ENCODE results near the gene NEUROD2.

The NEUROD2 gene

GRCh38 chr17:39607851-39608130 lies at the start of gene NEUROD2:
TSS of gene NEUROD2 (minus strand) at chr17:39607920. CDS start at chr17:39606599, 1,321 bp downstream.
- DNase-seq, result no peak

DNA sequence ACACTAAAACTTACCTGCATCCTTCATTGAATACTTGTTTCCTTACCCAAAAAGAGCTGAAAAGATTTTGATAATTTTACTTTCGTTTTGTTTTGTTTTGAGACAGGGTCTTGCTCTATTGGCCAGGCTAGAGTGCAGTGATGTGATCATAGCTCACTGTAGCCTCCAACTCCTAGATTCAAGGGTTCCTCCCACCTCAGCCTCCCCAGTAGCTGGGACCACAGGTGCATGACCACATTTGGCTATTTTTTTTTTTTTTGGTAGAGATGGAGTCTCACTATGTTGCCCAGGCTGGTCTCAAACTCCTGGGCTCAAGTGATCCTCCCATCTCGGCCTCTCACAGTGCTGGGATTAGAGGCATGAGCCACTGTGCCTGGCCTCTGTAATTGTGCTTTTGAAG lies 47.4 kb upstream of the NEUROD2 start:
- no peak for DNase-seq

DNA sequence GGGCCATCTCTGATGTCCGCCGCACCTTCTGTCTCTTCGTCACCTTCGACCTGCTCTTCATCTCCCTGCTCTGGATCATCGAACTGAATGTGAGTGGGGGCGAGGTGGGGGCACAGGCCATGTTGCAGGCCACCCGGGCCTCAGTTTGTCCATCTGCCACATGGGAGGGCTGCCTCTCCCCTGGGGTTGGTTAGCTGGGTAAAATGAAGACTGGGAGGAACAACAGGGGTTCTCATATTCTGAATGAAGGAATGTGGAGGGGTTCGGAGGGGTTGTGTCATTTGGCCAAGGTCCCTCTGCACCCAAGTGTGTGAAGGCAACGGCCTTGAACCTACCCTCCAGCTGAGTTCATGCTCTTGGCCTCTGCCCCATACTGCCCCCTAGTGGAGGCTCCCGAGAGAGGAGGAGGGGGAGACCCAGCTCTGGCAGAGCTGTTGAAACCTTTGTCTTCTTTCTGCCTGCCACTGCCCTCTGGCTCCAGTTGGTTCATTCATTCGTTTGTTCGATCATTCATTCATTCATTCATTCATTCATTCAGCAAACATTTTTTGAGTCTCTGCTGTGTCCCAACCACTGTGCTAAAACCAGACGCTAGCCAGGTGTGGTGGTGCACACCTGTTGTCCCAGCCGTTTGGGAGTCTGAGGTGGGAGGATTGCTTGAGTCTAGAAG lies 46.1 kb upstream of the NEUROD2 start:
- DNase-seq, result peak; percentile 67

DNA sequence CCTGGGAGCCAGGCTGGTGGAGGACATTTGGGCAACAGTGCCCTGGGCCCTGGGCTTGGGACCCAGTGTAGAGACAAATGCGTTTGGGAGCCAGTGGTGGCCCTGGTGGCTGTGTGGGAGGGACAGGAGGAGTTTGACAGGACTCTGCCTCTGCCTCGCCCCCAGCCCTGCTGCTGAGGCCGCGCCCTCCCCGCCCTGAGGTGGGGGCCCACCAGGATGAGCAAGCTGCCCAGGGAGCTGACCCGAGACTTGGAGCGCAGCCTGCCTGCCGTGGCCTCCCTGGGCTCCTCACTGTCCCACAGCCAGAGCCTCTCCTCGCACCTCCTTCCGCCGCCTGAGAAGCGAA lies 45.6 kb upstream of the NEUROD2 start:
- DNase-seq, result no peak

GRCh38 chr17:39652587-39653315 lies 45.0 kb upstream of the NEUROD2 start:
- DNase-seq, result no peak

DNA sequence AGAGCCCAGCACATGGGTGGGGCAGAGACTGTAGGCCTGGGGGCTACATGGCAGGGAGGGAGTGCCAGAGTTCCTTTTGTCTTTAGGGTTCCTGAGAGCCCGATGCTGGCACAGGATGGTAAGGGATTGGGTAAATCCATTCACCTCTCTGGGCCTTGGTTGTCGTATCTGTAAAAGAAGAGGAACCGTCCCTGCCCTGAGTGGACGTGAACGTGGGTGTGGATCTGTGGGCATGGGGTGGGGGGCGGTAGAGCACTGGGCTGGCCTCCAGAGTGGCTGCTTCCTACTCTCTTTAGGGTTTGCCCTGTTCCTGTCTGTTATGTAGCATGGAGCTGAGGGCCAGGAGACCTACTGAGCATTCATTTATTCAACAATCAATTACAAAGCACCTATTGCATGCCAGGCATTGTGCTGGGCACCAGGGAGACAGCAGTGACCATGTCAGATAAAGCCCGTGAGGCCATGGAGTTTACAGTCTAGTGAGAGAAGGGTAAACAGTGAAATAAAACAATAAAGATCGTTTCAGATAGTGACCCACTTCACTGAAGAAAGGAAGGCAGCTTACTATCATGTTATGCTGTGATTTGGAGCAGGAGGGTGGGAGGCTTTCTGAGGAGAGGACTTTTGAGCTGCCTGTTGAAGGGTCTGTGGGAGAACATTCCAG lies 44.3 kb upstream of the NEUROD2 start:
- no peak for DNase-seq

GRCh38 chr17:39650121-39650579 lies 42.4 kb upstream of the NEUROD2 start:
- no peak for DNase-seq

GRCh38 chr17:39648616-39649366 lies 41.1 kb upstream of the NEUROD2 start:
- DNase-seq, result no peak

DNA sequence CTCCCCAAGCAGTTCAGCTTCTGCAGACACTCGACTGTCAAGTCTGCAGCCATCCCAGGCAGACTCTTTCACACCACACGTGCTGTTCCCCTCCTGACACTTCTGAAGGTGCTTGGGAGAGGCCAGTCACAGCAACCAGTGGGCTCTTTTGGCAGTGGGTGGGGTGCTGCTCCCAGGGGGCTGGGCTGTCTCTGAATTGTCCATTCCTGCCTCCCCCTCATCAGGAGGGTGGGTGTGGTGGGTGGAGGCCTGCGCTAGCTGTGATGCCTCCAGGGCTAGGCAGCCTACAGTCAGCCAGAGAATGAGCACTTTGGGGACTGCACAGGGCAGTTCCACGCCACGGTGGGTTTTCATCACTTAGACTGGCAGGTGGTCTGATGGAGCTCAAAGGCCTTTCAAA lies 39.5 kb upstream of the NEUROD2 start:
- DNase-seq, result no peak

DNA sequence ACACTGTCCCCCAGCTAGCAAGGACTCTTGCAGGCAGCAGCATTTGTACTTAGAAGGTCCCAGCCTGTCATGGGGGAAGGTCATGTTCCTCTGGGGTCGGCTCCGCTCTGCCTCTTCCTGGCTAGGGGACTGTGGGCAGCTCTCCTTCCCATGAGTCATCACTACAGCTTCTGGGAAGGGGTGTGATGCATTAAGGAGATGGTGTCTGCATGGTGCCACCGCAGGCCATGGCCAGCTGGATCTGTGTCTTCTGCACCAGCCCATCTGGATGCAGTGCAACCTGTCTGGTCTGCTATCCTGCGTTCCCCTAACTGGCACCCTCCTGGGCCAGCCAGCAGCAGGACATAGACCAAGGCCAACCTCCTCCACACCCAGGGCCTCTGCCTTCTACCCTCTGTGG lies 35.6 kb upstream of the NEUROD2 start:
- DNase-seq, result no peak

GRCh38 chr17:39642291-39643074 lies 34.8 kb upstream of the NEUROD2 start:
- no peak for DNase-seq

DNA sequence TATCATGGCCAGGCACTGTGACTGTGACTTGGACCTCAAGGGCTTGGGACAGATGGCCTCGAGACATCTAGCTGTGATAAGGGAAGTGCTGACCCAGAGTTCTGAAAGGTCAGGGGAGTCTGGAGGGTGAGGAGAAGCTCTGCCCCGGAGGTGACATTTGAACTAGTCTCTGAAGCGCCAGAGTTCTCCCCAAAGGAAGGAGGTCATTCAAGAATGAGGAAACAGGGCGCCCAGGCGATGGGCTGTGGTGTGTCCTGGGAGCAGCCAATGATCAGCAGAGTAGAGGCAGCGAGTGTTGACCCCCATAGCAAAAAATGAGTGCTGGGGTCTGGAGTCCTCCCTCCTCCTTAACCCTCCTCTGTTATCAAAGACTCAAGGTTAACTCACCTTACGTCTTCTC lies 34.2 kb upstream of the NEUROD2 start:
- no peak for DNase-seq

GRCh38 chr17:39641097-39641496 lies 33.4 kb upstream of the NEUROD2 start:
- DNase-seq, result no peak

DNA sequence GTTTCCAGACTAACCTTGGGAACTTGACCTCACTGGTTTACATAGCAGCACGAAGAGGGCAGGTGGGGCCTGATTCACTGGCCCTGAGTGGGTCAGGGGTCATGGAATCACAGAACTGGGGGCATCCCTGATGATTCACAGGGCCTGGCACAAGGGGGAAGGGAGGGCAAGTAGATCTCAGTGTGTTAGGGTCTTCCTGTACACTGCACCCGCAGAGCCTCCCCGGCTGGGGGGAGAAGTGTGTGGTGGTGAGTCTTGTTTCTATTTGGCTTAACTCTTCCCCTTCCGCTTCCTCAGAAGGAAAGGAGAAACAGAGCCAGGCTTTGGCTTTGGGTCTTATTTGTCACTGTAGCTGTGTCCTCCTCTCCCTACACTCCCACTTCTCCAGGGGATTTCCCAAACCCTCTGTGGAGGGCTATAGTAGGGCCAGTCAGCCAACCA lies 32.9 kb upstream of the NEUROD2 start:
- no peak for DNase-seq

GRCh38 chr17:39639566-39640458 lies 32.1 kb upstream of the NEUROD2 start:
- DNase-seq, result no peak

DNA sequence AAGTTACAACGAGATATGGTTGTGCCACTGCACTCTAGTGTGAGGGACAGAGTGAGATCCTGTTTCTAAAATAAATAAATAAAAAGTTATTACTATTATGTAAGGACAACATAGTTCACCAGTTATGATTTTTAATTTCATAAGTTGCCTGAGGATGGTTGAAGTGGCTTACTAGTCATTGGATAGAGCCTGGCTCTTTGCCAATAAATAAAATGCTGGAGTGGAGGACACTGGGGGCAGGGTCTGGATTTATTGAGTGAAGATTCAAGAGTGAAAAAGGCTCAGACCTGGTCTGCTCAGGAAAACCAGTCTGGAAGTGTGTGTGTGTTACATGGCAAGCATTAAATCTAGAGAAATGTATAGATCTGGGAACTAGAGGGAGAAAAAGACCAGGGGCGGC lies 31.3 kb upstream of the NEUROD2 start:
- DNase-seq, result no peak

- DNase-seq, result no peak
Observed at GRCh38 chr17:39638317-39638716, 30.6 kb upstream of the NEUROD2 start.

- peak; percentile 90 for DNase-seq
Observed at GRCh38 chr17:39636927-39637736, 29.4 kb upstream of the NEUROD2 start, which contains the start of gene STARD3. TSS of gene STARD3 (plus strand) at chr17:39637144. CDS start at chr17:39653532, 16,388 bp downstream.

DNA sequence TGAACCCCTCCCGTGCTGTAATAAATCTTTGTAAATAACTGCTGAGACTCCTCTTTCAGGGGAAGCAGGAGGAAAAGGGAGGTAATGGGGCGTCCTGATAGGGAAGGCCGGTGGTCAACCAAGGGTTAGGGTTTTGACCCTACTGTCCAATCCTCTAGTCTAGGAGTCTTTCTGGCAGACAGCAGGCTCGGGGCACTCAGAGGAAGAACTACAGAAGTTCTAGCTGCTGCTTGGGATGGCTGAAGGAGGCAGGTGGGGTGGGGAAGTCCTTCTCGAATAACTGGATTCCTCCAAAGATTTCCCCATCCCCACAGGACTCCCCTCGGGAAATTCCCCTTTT lies 28.8 kb upstream of the NEUROD2 start:
- DNase-seq, result no peak

DNA sequence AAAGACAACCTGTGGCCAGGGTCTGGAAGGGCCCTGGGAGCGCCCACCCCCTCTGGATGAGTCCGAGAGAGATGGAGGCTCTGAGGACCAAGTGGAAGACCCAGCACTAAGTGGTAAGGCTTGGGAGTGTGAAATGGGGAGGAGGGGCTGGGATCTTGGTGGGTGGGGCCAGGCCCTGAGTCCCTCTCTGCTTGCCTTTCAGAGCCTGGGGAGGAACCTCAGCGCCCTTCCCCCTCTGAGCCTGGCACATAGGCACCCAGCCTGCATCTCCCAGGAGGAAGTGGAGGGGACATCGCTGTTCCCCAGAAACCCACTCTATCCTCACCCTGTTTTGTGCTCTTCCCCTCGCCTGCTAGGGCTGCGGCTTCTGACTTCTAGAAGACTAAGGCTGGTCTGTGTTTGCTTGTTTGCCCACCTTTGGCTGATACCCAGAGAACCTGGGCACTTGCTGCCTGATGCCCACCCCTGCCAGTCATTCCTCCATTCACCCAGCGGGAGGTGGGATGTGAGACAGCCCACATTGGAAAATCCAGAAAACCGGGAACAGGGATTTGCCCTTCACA lies 28.0 kb upstream of the NEUROD2 start:
- DNase-seq, result no peak

Data from stimulated activated naive CD4-positive, alpha-beta T cell treated with Interleukin-2 at 50 U/mL for 16 hours (primary cell).